Loucy (cell line): ENCODE data around the gene RNPS1.

Experiments used
- H2AFZ ChIP-seq: fragments of 200-600 bp; sonication (generic); 2 replicates; pipeline ENCODE4 v1.6.0; 2016; ENCODE audit warnings: antibody characterized with exemption, mild to moderate bottlenecking, low read length, moderate library complexity
- H3F3A ChIP-seq: fragments of 200-600 bp; 2 replicates; pipeline ENCODE4 v1.6.0; 2016; ENCODE audit warnings: antibody characterized with exemption, low read depth, mild to moderate bottlenecking
- H3K27me3 ChIP-seq: fragments of 200-600 bp; sonication (generic); 2 replicates; pipeline ENCODE4 v1.6.1; 2014; ENCODE audit warnings: low read length, mild to moderate bottlenecking; ENCODE audit not compliant: insufficient read depth, poor library complexity, severe bottlenecking
- H3K36me3 ChIP-seq: fragments of 200-600 bp; sonication (generic); 2 replicates; pipeline ENCODE4 v1.6.1; 2016; ENCODE audit warnings: low read length; ENCODE audit not compliant: insufficient read depth
- H3K4me1 ChIP-seq: fragments of 200-600 bp; sonication (generic); 2 replicates; pipeline ENCODE4 v1.5.1; 2014; ENCODE audit warnings: low read length, mild to moderate bottlenecking; ENCODE audit not compliant: insufficient read depth, poor library complexity, severe bottlenecking
- H3K4me2 ChIP-seq: fragments of 200-600 bp; sonication (generic); 2 replicates; pipeline ENCODE4 v1.6.0; 2014; ENCODE audit warnings: antibody characterized with exemption, low read length, low read depth, mild to moderate bottlenecking; ENCODE audit not compliant: poor library complexity, severe bottlenecking
- H3K4me3 ChIP-seq: fragments of 200-600 bp; sonication (generic); 2 replicates; pipeline ENCODE4 v1.5.1; 2014; ENCODE audit warnings: low read length, mild to moderate bottlenecking, mixed read lengths; ENCODE audit not compliant: poor library complexity, severe bottlenecking
- H3K79me2 ChIP-seq: fragments of 200-600 bp; sonication (generic); 2 replicates; pipeline ENCODE4 v1.6.1; 2014; ENCODE audit warnings: low read length; ENCODE audit not compliant: insufficient read depth
- H3K9ac ChIP-seq: fragments of 200-600 bp; sonication (generic); 2 replicates; pipeline ENCODE4 v1.6.0; 2014; ENCODE audit warnings: mild to moderate bottlenecking, low read depth, low read length, moderate library complexity; ENCODE audit not compliant: poor library complexity, severe bottlenecking
- H3K9me2 ChIP-seq: fragments of 200-600 bp; sonication (generic); replicated peaks from 2 replicates; pipeline ENCODE4 v1.6.1; 2016; ENCODE audit warnings: low read depth, low read length, mixed read lengths
- H3K9me3 ChIP-seq: fragments of 200-600 bp; sonication (generic); 2 replicates; pipeline ENCODE4 v1.6.1; 2014; ENCODE audit warnings: mild to moderate bottlenecking, antibody characterized with exemption, low read length, low read depth; ENCODE audit not compliant: insufficient read depth
- H4K20me1 ChIP-seq: fragments of 200-600 bp; sonication (generic); 2 replicates; pipeline ENCODE4 v1.6.0; 2014; ENCODE audit warnings: antibody characterized with exemption, low read length, mild to moderate bottlenecking; ENCODE audit not compliant: insufficient read depth, poor library complexity, severe bottlenecking
- CTCF ChIP-seq: fragments of 200-600 bp; sonication (generic); conservative IDR thresholded peaks from 2 replicates; pipeline ENCODE4 v1.5.1; 2014; ENCODE audit warnings: mild to moderate bottlenecking, antibody characterized with exemption, low read length
- EZH2phosphoT487 ChIP-seq: fragments of 200-600 bp; IDR thresholded peaks from 2 replicates; pipeline ENCODE4 v1.6.1; 2018; ENCODE audit warnings: antibody characterized with exemption, mild to moderate bottlenecking, moderate library complexity, borderline replicate concordance

RNPS1 gene

GRCh38 chr16:2287916-2288547 is 20.1 kb upstream of the RNPS1 start:
- Histone ChIP-seq H3K4me1 (no peaks in the 10 kb centered on the region), H4K20me1 (no peaks in the 10 kb centered on the region), H3F3A (no peaks in the 10 kb centered on the region), H3K4me2 (no peak overlapping the region), H3K9me2 (no peaks in the 10 kb centered on the region), H3K9ac (no peak overlapping the region), H3K4me3 (no peak overlapping the region), H3K27me3 (no peaks in the 10 kb centered on the region), H3K9me3 (no peaks in the 10 kb centered on the region), H3K79me2 (no peaks in the 10 kb centered on the region), H2AFZ (no peak overlapping the region), H3K36me3 (no peaks in the 10 kb centered on the region)
- no peak for TF ChIP-seq CTCF
- no peak for TF ChIP-seq EZH2phosphoT487

- Histone ChIP-seq H3K36me3 (no peaks in the 10 kb centered on the region), H3K79me2 (no peaks in the 10 kb centered on the region), H3K9me2 (no peaks in the 10 kb centered on the region), H3K4me2 (no peak overlapping the region), H3K4me1 (no peaks in the 10 kb centered on the region), H4K20me1 (no peaks in the 10 kb centered on the region), H3F3A (no peaks in the 10 kb centered on the region), H3K4me3 (no peak overlapping the region), H2AFZ (no peak overlapping the region), H3K27me3 (no peaks in the 10 kb centered on the region), H3K9ac (no peak overlapping the region), H3K9me3 (no peaks in the 10 kb centered on the region)
- no peak for TF ChIP-seq CTCF
- TF ChIP-seq EZH2phosphoT487, result no peak
These were observed 18.6 kb upstream of the RNPS1 start for GRCh38 chr16:2286550-2286949.

GRCh38 chr16:2285731-2286191 is 17.8 kb upstream of the RNPS1 start:
- no peaks in the 10 kb centered on the region for H3F3A ChIP-seq
- TF ChIP-seq CTCF (no peak), EZH2phosphoT487 (no peak)
- no peaks in the 10 kb centered on the region for H4K20me1 ChIP-seq
- no peak overlapping the region for H3K9ac ChIP-seq
- no peaks in the 10 kb centered on the region for H3K36me3 ChIP-seq
- no peak overlapping the region for H3K4me2 ChIP-seq
- no peaks in the 10 kb centered on the region for H3K4me1 ChIP-seq
- no peaks in the 10 kb centered on the region for H3K9me3 ChIP-seq
- no peaks in the 10 kb centered on the region for H3K79me2 ChIP-seq
- H3K27me3 ChIP-seq, result no peaks in the 10 kb centered on the region
- no peaks in the 10 kb centered on the region for H3K9me2 ChIP-seq
- no peak overlapping the region for H3K4me3 ChIP-seq
- H2AFZ ChIP-seq, result no peak overlapping the region
